ENCODE measurements around the gene SLC30A2. TPM values are rescaled to one million over a fixed set of nuclear protein-coding genes. Genes with fewer than 3 reads are reported as not detected.
A peak's percentile ranks its signal among the peaks of the same experiment; 100 is the strongest.
"Not testable (repeated sequence)": the region's sequence is repeated elsewhere in the genome, so short reads cannot be mapped to it uniquely, and the experiment has no call there.

Gene SLC30A2, protein sequence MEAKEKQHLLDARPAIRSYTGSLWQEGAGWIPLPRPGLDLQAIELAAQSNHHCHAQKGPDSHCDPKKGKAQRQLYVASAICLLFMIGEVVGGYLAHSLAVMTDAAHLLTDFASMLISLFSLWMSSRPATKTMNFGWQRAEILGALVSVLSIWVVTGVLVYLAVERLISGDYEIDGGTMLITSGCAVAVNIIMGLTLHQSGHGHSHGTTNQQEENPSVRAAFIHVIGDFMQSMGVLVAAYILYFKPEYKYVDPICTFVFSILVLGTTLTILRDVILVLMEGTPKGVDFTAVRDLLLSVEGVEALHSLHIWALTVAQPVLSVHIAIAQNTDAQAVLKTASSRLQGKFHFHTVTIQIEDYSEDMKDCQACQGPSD
- 1 to 10 TPM; 5.4 to 9.1 (median 5.5) TPM for polyA plus RNA-seq (ENCODE audit: insufficient read length in 3 of 3)
- long read RNA-seq, donor 1, result 0 reads
- long read RNA-seq, donor 2, partial matches to known transcripts, result 0 of 4 reads
- long read RNA-seq, donor 2, other reads (novel, unspliced or antisense), result 0 of 4 reads
- long read RNA-seq, donor 3, partial matches to known transcripts, result 0 of 2 reads
- long read RNA-seq, donor 3, other reads (novel, unspliced or antisense), result 0 of 2 reads
- long read RNA-seq, donor 4, result 0 reads
- long read RNA-seq, donor 5, partial matches to known transcripts, result 0 of 4 reads
- long read RNA-seq, donor 5, other reads (novel, unspliced or antisense), result 0 of 4 reads
- long read RNA-seq, donor 6, result 0 reads
- long read RNA-seq, donor 7, partial matches to known transcripts, result 0 of 3 reads
- long read RNA-seq, donor 7, other reads (novel, unspliced or antisense), result 0 of 3 reads
- long read RNA-seq, donor 8, result 0 reads
- long read RNA-seq, donor 9, partial matches to known transcripts, result 6 of 9 reads
- long read RNA-seq, donor 9, other reads (novel, unspliced or antisense), result 0 of 9 reads
- long read RNA-seq, donor 10, partial matches to known transcripts, result 0 of 3 reads
- long read RNA-seq, donor 10, other reads (novel, unspliced or antisense), result 0 of 3 reads
- long read RNA-seq, donor 11, result 0 reads
- long read RNA-seq, donor 12, transcript SLC30A2-201 (8 exons, 2,494 nt), result major isoform, 6 of 6 reads
- long read RNA-seq, donor 12, partial matches to known transcripts, result 0 of 6 reads
- long read RNA-seq, donor 12, other reads (novel, unspliced or antisense), result 0 of 6 reads
- long read RNA-seq, donor 13, partial matches to known transcripts, result 0 of 1 reads
- long read RNA-seq, donor 13, other reads (novel, unspliced or antisense), result 0 of 1 reads
- long read RNA-seq, donor 14, result 0 reads
- long read RNA-seq, donor 15, transcript SLC30A2-201 (8 exons, 2,494 nt), result major isoform, 6 of 6 reads
- long read RNA-seq, donor 15, partial matches to known transcripts, result 0 of 6 reads
- long read RNA-seq, donor 15, other reads (novel, unspliced or antisense), result 0 of 6 reads
- long read RNA-seq, donor 16, partial matches to known transcripts, result 0 of 1 reads
- long read RNA-seq, donor 16, other reads (novel, unspliced or antisense), result 0 of 1 reads

DNA sequence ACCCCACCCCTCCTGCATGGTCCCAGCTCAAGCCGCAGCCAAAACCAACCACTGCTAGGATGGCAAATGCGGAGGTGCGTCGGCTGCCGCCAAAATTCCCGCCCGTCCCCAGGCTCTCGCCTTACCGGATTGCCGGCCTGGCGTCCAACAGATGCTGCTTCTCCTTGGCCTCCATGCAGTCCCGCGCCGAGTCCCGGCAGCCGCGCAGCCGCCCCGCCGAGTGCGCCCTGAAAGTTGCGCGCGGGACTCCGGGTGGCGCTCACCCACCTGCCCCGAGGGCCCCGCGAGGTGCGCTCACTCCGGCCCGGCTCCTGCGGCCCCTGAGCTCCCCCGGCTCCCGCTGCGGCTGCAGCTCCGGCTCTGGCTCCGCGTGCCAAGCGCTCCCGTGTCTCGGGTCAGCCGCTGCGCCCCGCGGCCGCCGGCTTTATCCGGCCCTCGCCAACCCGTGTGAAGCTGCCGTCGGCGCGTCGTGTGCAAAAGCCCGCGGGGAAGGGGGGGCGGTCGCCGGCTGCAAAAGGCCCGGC is at the start of gene SLC30A2:
Gene SLC30A2 (minus strand): TSS at position 397 of the 524 bp plus-strand sequence. CDS start 222 bp downstream, at position 175.
- DNase-seq, result no peak

GRCh38 chr1:26094677-26095383 is 48.9 kb upstream of the SLC30A2 start:
- peak; percentile 46 for DNase-seq

- no peak for DNase-seq
Observed at GRCh38 chr1:26094076-26094669, 48.3 kb upstream of the SLC30A2 start.

DNA sequence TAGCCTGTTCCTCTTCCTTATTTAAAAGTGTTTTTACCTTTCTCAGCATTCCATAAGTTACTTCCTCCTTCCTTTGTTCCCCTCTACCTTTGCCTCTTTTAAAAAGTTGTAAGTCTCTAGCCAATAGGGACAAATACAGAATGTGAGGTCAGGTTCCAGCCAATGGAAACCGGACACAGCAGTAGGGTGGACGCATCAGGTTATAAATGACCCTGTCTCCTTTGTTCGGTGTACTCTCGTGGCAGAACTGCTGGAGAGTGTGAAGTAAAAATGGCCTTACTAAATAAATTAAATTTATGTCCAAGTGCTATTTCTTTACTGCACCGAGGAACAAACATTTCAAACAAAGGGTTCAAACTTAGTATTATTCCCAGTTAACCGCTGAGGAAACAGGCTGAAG is 47.7 kb upstream of the SLC30A2 start:
- not testable (repeated sequence) for DNase-seq

DNA sequence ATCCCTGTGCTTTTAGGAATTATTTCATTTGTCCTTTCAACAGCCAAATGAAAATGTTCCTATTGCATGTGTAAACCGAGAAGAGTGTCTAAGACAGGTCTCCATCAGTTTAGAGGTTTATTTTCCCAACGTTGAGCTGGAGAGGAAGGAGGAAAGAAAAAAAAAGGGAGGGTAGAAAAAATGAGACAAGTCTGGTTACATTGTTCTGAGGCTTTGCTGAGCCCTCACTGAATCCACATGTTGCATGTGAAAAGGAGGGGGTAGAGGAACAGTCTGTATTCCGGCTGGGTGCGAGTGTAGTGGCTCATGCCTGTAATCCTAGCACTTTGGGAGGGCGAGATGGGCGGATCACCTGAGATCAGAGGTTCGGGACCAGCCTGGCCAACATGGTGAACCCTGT is 46.5 kb upstream of the SLC30A2 start:
- DNase-seq, result no peak

DNA sequence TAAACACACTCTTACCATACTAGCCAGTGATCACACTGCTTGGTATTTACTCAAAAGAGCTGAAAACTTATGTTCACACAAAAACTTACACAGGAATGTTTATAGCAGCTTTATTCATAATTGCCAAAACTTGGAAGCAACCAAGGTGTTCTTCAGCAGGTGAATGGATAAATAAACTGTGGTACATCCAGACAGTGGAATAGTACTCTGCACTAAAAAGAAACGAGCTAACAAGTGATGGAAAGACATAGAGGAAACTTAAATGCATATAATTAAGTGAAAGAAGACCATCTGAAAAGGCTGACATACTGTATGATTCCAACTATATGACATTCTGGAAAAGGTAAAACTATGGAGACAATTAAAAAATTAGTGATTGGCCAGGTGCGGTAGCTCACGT is 45.0 kb upstream of the SLC30A2 start:
- no peak for DNase-seq

- DNase-seq, result no peak
Observed at GRCh38 chr1:26089125-26089524, 43.2 kb upstream of the SLC30A2 start.

DNA sequence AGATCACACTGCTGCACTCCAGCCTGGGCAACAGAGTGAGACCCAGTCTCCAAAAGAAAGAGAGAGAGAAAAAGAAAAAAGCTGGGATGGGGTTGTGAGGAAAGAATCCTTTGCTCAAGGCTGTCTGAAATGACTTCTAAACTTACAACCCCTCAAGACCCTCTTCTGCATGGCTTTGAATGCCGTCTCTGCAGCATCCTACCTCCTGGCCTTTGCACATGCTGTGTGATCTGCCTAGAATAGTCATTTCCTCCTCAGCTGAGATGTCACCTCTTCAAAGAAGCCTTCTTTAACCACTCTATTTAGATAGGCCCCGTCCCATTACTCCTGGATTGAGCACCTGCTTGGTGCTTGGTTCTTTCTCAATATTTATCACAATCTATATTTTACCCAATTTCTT is 38.9 kb upstream of the SLC30A2 start:
- DNase-seq, result no peak

- no peak for DNase-seq
Observed at GRCh38 chr1:26084091-26084561, 38.2 kb upstream of the SLC30A2 start.

DNA sequence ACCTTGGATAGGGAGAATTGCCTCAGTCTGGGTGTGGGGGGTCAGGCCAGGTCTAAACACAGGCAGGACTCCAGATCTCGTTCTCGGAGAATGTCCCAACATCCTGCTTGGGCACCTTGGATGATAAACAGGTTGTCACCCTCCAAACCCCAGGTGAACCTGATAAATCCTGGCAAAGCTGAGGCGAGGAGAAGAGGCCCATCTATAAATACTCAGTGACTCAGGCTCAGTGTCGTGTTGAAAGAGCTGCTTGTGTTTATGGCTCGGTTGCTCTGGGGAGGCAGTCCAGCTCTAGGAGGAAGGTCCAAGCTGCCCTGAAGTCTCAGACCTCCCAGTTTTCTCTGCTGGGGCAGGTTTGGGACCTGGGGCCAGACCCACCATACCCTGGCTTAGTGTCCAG is 37.3 kb upstream of the SLC30A2 start:
- no peak for DNase-seq

DNA sequence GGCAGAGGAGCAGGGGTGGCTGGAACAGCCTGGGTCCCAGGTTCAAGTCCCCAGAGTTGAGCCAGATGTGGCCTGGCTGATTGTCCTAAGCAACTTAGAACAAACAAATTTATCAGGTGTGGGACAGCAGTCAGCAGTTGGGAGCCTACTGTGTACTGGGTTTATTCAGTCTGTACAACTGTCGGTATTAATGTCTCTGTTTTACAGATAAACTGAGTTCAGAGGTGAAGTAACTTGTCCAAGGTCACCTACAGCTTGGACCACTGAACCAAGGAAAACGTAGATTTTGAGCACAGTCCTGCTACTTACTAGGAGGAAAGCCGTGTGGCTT is 36.1 kb upstream of the SLC30A2 start:
- no peak for DNase-seq

GRCh38 chr1:26081267-26082019 is 35.5 kb upstream of the SLC30A2 start:
- DNase-seq, result no peak

GRCh38 chr1:26079960-26080814 is 34.3 kb upstream of the SLC30A2 start:
- DNase-seq, result no peak

GRCh38 chr1:26079178-26079563 is 33.3 kb upstream of the SLC30A2 start:
- DNase-seq, result no peak

GRCh38 chr1:26078286-26079177 is 32.6 kb upstream of the SLC30A2 start:
- no peak for DNase-seq

- DNase-seq, result no peak
Observed at GRCh38 chr1:26077524-26077923, 31.6 kb upstream of the SLC30A2 start.

GRCh38 chr1:26075421-26076144 is 29.7 kb upstream of the SLC30A2 start:
- DNase-seq, result no peak
